H7 (cell line): ENCODE measurements around the gene ABHD15. TPM values are rescaled to one million over a fixed set of nuclear protein-coding genes. Genes with fewer than 3 reads are reported as not detected.

Experiments
- DNase-seq: peaks from one replicate; pipeline ENCODE4 v3.0.0; 2012
- H3K27me3 ChIP-seq: 2 replicates; pipeline ENCODE4 v1.6.0; 2011; ENCODE audit warnings: mild to moderate bottlenecking, low read length; ENCODE audit not compliant: control insufficient read depth, insufficient read depth
- H3K36me3 ChIP-seq: replicated peaks from 2 replicates; pipeline ENCODE4 v1.5.1; 2011; ENCODE audit warnings: low read length; ENCODE audit not compliant: control insufficient read depth, insufficient read depth
- H3K4me3 ChIP-seq: 2 replicates; pipeline ENCODE4 v1.5.1; 2011; ENCODE audit warnings: low read depth, mild to moderate bottlenecking, control low read depth, low read length, moderate library complexity; ENCODE audit not compliant: insufficient read depth
- total RNA-seq: library from RNA; depleted of rRNA; stranded (reverse); fragments of >200 nt; shearing (Covaris generic); gene quantifications from 2 replicates; pipeline ENCODE4 v1.2.3, GENCODE V29; 2014

Gene ABHD15
- total RNA-seq, 1 experiment from 2014 or later = 1.7 TPM

DNA sequence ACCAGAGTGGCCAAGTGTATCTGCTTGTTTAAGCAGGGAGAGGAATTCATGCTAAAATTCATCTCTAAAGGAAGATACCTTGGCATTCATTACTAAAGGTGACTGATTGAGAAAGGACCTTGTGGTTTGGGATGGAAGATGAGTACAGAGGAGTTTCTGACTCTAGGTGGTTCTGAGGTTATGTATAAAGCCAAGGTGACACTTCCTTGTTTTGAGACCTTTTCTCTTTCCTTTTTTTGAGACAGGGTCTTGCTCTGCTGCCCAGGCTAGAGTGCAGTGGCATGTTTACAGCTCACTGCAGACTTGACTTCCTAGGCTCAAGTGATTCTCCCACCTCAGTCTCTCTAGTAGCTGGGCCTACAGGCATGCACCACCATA lies 9.1 kb downstream of the ABHD15 start:
- no peak overlapping the region for H3K4me3 ChIP-seq
- no peaks in the 10 kb centered on the region; the same call in 1 of the 2 replicates for H3K27me3 ChIP-seq
- DNase-seq = no peak
- no peaks in the 10 kb centered on the region for H3K36me3 ChIP-seq

DNA sequence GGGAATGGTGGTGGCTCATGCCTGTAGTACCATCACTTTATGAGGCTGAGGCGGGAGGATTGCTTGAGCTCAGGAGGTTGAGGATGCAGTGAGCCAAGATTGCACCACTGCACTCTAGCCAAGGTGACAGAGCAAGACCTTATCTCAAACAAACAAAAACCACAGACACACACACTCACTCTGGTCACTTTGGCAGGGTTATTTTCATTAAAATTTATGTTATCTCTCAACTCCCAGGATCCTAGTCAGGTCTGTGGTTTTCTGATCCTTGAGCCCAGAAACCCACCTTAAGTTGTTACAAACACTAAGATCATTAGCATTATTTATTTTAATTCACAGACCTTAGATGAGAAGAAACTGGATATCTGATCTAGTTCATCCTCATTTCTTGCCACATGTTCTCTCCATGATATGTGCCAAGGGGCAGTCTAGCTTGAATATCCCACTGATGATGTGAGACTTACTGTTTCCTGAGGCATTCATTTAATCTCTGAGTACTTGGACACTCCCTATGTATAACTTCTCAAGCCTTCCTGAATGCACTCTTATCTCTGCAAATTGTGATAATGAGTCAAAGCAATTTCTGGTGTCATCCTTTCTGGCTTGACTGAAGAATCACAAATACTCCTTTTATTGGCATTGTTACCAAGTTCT lies 9.6 kb downstream of the ABHD15 start:
- H3K4me3 ChIP-seq = no peak overlapping the region
- no peaks in the 10 kb centered on the region for H3K36me3 ChIP-seq
- no peaks in the 10 kb centered on the region; the same call in 1 of the 2 replicates for H3K27me3 ChIP-seq
- no peak for DNase-seq

DNA sequence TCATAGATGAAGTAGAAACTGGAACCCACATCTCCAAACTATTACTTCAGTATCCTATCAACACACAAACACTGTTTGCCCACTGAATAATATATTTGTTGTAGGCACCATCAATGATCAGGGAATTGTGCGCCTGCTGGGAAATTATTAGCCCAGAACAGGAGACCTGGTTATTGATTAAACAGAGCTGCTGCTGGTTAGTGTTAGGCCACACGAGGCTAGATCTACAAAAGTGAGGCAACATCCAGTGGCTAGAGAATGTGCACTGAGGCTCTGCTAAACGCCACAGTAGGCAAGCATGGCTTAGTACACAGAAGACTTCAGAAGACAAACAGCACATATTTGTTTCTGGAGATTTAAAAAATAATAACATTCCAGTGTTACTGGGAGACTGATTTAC lies 11.0 kb downstream of the ABHD15 start:
- Histone ChIP-seq H3K4me3 (no peak overlapping the region), H3K27me3 (no peaks in the 10 kb centered on the region), H3K36me3 (no peaks in the 10 kb centered on the region)
- DNase-seq = no peak

DNA sequence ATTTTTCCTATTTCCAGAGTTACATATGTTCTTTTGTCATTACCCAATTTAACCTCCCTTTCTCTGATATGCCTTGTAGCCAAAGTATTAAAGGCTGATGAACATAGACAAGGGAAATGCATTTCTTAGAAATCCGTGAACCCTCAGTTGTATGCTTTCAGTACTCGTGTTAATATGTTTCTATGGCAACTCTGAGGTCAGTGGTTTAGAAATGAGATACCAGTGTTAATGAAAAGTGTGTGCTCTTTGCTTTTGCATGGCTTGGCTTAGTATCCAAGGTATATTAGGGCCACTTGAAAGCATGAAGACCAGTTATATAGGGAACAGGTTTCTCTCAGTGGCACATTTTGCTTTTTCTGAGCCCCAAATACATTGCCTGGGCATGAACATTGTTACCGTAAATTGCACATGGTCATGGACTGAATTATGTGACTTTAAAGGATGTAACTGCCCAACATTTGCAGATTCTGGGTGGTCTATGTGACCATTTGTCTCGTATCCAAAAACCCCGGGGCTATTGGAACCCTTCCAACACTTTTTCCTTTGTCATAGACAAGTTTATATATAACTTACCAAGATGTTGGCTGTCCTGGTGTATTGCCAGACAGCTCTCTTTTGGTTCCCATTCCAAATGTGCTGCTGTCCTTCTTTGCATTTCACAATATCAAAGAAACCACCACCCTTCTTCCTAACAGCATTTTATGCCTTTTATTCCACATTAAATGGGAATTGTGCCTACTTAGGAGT lies 17.5 kb downstream of the ABHD15 start:
- H3K4me3 ChIP-seq = no peak overlapping the region
- DNase-seq = no peak

DNA sequence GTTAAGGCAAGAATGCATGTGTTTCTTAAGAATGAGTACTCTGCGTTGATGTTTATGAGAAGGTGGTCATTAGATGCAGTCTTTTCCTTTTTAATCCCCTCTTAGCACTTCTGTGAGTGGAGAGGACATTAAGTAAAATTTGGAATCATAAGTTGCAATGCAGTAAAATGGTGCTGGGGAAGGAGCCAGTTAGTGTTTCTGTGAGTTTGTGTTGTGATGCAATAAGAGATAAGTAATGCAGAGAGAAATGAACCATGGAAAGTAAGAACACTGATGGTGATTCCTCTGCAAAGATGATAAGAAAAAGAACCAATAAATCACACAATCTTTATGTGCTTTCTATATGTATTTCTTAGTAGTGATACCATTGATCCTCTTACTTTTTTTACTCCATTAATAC lies 20.0 kb downstream of the ABHD15 start:
- H3K36me3 ChIP-seq = peaks cover 9% of the 10 kb centered on the region

More for the DNA sequence above, 17.5 kb downstream of the ABHD15 start:
- Histone ChIP-seq H3K36me3 (peaks cover 1% of the 10 kb centered on the region), H3K27me3 (no peaks in the 10 kb centered on the region)

DNA sequence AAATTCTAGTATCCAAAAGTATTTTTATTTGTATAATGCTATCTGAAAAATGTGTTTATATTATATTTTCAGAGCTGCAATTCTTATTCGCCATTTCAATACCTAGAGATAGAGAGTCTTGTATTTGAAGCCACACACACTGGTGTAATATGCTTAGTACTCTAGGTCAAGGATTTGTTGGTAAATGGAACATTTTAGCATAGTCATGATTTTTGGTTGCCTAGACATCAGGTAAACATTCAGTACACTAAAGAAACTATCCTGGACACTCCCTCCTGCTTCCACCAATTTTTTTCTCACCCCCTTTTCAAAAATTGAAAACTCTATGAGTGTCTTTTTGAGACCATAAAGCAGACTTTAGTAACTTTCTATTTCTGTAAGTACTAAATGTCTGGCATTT lies 20.8 kb downstream of the ABHD15 start:
- DNase-seq = no peak
- no peak overlapping the region for H3K4me3 ChIP-seq
- H3K36me3 ChIP-seq = peaks cover 9% of the 10 kb centered on the region
- H3K27me3 ChIP-seq = no peaks in the 10 kb centered on the region

More for the DNA sequence above, 20.0 kb downstream of the ABHD15 start:
- Histone ChIP-seq H3K4me3 (no peak overlapping the region), H3K27me3 (no peaks in the 10 kb centered on the region)
- no peak for DNase-seq

DNA sequence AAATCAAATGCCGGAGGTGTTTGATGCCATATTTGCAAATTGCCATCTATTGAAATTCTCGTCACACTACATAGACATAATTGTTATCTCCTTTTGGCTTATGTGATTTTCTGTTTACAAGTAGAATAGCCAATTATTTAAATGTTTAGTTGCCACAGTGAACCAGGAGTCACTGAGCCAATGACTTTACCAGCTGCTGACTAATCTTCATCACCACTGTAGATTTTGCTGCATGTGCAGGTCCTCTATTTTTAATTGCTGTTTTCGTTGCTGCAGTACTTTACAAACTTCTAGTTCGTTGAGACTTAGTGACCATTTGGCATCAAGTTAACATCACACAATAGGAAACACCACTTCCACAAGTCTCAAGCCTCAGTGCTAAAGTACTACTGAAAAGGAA lies 22.8 kb downstream of the ABHD15 start:
- Histone ChIP-seq H3K36me3 (peaks cover 9% of the 10 kb centered on the region), H3K4me3 (no peak overlapping the region), H3K27me3 (no peaks in the 10 kb centered on the region)
- DNase-seq = no peak

DNA sequence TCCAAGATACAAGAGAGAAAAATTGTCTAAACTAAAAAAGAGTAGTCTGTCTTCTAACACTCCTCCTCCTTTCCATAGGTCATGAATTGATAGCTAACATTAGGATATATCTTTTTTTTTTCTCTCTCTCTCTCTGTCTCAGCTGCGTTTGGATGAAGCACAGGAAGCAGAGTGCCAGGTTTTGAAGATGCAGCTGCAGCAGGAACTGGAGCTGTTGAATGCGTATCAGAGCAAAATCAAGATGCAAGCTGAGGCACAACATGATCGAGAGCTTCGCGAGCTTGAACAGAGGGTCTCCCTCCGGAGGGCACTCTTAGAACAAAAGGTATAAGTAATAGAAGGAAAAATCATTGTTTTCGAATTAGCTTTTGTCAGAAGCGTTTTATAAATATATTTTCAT lies 32.9 kb downstream of the ABHD15 start:
- Histone ChIP-seq H3K27me3 (no peaks in the 10 kb centered on the region), H3K36me3 (peaks cover 15% of the 10 kb centered on the region), H3K4me3 (no peak overlapping the region)
- no peak for DNase-seq

DNA sequence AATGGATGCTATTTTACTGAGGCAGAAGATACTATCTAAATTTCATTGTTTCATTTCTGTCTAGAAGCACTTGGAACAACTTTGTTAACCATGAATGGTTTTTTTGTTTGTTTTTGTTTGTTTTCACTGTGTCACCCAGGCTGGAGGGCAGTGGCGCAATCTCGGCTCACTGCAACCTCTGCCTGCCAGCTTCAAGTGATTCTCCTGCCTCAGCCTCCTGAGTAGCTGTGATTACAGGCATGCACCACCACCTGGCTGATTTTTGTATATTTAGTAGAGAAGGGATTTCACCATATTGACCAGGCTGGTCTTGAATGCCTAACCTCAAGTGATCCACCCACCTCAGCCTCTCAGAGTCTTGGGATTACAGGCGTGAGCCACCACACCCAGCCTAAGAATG lies 40.5 kb downstream of the ABHD15 start:
- peaks cover 9% of the 10 kb centered on the region for H3K36me3 ChIP-seq
- DNase-seq = no peak
- H3K27me3 ChIP-seq = no peaks in the 10 kb centered on the region
- H3K4me3 ChIP-seq = no peak overlapping the region

DNA sequence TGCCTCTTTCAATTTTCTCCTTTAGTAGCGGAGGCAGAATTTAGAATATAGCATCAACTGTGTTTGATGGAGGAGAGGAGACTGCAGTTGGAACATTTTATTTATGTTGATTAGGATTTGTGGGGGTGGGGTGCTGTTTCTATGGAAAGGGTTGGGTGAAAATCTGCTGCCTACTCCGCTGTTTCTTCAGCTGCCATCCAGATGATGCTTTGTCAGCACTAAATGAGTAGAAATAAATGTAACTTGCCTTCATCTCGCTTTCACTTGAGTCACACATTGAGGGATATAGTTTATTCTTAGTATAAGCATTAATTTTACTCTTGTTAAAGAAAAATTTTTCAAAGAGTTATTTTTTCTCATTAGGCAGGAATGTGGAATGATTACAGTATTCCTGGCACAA lies 42.1 kb downstream of the ABHD15 start:
- peaks cover 4% of the 10 kb centered on the region for H3K36me3 ChIP-seq
- no peak for DNase-seq
- no peaks in the 10 kb centered on the region for H3K27me3 ChIP-seq
- no peak overlapping the region for H3K4me3 ChIP-seq

DNA sequence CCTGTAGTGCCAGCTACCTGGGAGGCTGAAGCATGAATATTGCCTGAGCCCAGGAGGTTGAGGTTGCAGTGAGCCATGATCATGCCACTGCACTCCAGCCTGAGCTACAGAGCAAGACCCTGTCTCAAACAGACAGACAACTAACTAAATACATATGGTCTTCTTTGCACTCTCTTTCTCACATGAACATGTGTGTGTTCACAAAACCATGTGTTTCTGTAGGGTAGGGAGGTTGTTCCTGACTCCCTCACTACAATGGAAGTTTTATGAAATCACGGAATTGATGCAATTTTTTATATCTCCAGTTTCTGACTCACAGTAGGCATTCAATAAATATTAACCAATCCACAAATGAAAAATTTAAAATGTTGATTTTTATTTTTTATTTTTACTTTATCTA lies 48.5 kb downstream of the ABHD15 start:
- peaks cover 7% of the 10 kb centered on the region for H3K36me3 ChIP-seq
- DNase-seq = no peak
- H3K27me3 ChIP-seq = no peaks in the 10 kb centered on the region
- no peak overlapping the region for H3K4me3 ChIP-seq

DNA sequence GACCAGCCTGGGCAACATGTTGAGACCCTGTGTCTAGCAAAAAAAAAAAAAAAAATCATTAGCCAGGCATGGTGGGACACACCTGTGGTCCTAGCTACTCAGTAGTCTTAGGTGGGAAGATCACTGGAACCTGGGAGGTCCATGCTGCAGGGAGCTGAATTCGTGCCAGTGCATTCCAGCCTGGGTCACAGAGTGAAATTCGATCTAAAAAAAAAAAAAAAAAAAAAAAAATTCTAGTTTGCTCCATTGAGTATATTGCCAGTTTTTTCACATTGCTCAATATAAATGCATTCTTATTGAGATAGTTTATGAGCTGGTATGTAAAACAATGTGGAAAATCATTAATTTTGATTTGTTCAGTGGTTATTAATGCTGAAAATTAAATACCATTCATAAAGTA lies 52.0 kb downstream of the ABHD15 start:
- Histone ChIP-seq H3K36me3 (peaks cover 6% of the 10 kb centered on the region), H3K4me3 (no peak overlapping the region), H3K27me3 (no peaks in the 10 kb centered on the region)
- no peak for DNase-seq

DNA sequence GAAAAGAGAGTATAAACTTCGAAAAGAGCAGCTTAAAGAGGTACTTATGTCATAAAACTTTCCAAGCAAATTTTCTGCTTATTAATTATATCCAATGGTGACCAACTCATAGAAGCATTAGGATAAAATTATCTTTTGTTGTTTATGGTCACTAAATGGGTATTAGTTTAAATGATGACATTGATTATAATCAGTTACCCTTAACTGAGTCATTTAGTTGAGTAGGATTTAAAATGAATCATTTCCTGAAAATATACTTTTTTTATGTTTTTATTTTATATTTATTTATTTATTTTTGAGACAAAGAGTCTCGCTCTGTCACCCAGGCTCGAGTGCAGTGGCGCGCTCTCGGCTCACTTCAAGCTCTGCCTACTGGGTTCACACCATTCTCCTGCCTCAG lies 55.9 kb downstream of the ABHD15 start:
- Histone ChIP-seq H3K27me3 (no peaks in the 10 kb centered on the region), H3K36me3 (peaks cover 4% of the 10 kb centered on the region), H3K4me3 (no peak overlapping the region)
- DNase-seq = no peak
